Renal cortex interstitium (tissue), 15 donors: ENCODE measurements around the gene NFILZ. TPM values are rescaled to one million over a fixed set of nuclear protein-coding genes. Genes with fewer than 3 reads are reported as not detected.

Experiments
- DNase-seq, 11 donors: peaks; one replicate each; pipeline ENCODE4 v3.0.0-alpha.2; 2013; ENCODE audit warnings: low read depth in 9 of 11, low spot score in 4 of 11; ENCODE audit errors: extremely low read depth in 1 of 11
- long read RNA-seq, 16 experiments: transcript quantifications; one replicate each; lab custom pipeline, GENCODE V29; 2026
- polyA plus RNA-seq, 3 donors: library from polyadenylated mRNA; unstranded; fragments of 120-200 nt; gene quantifications; one replicate each; pipeline ENCODE4 v1.2.1, GENCODE V29; 2013; ENCODE audit not compliant: insufficient read length in 3 of 3

The NFILZ gene
- not detected for polyA plus RNA-seq
- long read RNA-seq, donor 1: 0 reads
- long read RNA-seq, donor 2: 0 reads
- long read RNA-seq, donor 3: 0 reads
- long read RNA-seq, donor 4: 0 reads
- long read RNA-seq, donor 5: 0 reads
- long read RNA-seq, donor 6: 0 reads
- long read RNA-seq, donor 7: 0 reads
- long read RNA-seq, donor 8: 0 reads
- long read RNA-seq, donor 9: 0 reads
- long read RNA-seq, donor 10: 0 reads
- long read RNA-seq, donor 11: 0 reads
- long read RNA-seq, donor 12: 0 reads
- long read RNA-seq, donor 13: 0 reads
- long read RNA-seq, donor 14: 0 reads
- long read RNA-seq, donor 15: 0 reads
- long read RNA-seq, donor 16: 0 reads

GRCh38 chr19:8629996-8630683, at the start of gene NFILZ:
Gene NFILZ (plus strand): TSS chr19:8630633. CDS start chr19:8676766, 46,133 bp downstream.
- DNase-seq: no peak

DNA sequence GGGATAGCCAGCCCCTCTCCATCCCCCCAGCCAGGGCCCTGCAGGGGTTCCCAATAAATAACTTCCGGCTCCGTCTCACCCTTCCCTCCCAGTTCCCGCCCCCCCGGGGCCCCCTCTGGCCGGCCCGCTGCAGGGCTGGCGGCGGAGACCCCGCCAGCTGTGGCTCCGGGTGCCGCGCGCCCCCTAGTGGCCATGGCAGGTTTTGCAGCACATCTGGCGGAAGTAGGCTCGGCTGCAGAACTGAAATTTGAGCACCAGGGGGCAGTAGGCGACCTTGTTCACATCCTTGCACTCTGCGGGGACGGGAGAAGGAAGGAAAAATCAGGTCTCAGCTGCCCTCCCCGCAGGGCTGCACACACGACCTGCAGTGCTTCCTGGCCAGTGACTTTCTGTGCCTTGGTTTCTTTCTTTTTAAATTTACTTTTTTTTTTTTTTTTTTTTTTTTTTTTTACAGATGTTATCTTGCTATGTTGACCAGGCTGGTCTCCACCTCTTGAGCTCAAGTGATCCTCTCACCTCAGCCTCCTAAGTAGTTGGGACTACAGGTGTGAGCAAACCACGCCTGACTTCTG, 49.6 kb upstream of the NFILZ start:
- peak; percentile 56 to 77 (median 71) for DNase-seq

- DNase-seq: no peak
Measured at GRCh38 chr19:8584965-8585893, 45.2 kb upstream of the NFILZ start.

- peak in 1 of 11 donors; percentile 22 for DNase-seq
Measured at GRCh38 chr19:8585894-8586750, 44.3 kb upstream of the NFILZ start.

- no peak for DNase-seq
Measured at GRCh38 chr19:8589177-8589714, 41.2 kb upstream of the NFILZ start.

- DNase-seq: peak; percentile 81 to 90 (median 87)
Measured at GRCh38 chr19:8592231-8593009, 38.0 kb upstream of the NFILZ start.

DNA sequence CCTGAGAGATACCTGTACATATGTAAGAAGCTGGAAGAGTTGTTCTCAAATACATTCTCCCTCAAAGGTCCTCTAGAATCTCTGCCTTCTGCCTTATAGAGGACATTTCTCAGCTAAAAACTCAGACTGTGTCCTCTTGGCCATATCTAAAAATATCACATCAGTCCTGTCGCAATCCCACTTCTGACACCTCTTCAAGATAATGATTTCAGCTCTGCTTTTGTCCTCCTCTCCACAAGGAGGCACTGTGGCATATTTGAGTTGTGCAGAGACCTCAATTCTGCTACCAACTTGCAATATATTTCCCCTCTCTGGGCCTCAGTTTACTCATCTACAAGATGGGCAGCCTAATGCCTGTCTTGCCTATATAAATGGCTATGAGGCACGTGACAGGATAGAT, 36.5 kb upstream of the NFILZ start:
- DNase-seq: no peak

DNA sequence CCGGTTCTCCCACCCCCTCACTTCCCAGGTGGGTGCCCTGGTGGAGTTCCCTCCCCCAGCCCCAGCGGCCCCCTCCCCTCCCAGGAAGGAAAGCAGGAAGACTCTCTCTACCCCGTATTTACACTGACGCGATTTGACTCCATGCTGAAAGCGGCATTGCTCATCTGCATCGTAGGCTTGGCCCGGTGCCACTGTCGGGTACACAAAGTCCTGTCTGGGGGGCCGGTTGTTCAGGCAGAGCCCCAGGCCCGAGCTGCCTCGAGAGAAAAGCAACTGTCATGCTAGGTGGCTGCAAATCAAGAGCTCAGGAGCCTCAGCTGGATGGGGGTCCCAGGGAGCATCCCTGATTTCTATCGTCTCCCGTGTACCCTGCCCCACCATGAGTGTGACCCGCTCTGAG, 34.8 kb upstream of the NFILZ start:
- DNase-seq: no peak

DNA sequence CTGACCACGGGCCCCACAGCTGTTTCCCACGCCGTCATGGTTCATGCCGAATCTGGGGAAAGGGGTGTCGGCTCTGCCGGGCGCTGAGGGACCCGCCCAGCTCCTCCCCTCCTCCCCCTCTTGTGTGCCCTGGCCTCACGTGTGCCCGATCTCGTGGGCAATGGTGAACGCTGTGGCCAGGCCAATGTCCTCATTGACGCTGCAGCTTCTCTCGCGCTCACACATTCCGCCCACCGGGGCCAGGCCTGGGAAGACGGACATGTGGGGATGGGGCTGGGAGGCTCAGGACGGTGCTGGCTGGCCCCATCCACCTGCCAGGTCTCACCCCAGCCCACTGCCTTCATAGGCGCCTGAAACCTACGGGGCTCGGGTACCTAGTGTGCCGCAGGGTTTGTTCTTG, 34.3 kb upstream of the NFILZ start:
- DNase-seq: no peak

DNA sequence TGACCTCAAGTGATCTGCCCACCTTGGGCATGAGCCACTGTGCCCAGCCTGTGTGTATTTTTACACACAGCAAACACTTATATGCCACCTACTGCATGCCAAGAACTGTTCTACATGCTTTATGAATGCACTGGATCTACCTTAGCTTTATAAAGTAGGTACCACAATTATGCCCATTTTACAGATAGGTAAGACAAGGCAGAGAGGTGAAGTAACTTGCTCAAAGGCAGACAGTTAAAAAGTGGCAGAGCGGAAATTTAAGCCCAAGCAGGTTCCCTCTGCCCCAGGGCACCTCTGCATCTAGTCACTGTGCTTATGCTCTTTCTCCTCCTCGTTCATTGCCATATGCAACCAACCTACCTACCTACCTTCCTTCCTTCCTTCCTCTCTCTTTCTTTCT, 30.4 kb upstream of the NFILZ start:
- no peak for DNase-seq

- no peak for DNase-seq
Measured at GRCh38 chr19:8600816-8601215, 29.6 kb upstream of the NFILZ start.

- no peak for DNase-seq
Measured at GRCh38 chr19:8601796-8602195, 28.6 kb upstream of the NFILZ start.

DNA sequence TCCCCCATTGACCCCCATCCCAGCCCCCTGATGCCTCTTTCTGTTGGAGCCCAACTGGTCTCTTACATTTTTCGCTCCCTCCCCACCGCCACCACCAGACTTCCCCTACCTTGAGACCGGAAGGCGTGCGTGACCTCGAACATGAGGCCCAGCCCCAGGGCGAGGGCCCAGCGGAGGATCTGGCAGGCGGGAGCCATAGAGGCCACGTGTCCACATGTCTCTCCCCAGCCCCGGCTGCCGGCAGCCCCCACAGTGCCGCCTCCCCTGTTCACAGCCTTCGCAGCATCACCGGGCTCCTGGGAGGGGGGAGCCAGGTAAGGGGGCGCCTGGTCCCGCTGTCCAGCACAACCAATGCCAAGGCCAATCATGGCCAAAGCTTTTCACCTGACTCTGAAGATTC, 24.9 kb upstream of the NFILZ start:
- no peak for DNase-seq

DNA sequence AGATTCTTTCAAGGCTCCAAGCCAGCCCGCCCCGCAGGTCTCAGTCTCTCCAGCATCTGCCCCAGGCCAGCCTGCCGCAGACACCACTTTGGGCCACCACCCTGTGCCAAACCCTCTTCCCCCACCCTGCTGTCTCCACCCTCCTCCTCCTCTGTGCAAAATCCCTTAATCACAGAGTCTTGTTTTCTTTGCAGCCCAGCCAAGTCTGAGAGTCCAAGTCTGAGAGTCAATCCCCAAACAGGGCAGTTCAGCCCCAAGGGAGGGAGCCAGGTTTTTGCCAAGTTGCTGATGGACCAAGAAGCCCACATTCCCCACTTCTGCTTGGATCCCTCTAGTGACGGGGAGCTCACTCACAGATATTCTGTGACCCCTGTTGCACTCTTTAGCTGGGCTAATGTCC, 23.0 kb upstream of the NFILZ start:
- DNase-seq: no peak

GRCh38 chr19:8608941-8609278, 21.5 kb upstream of the NFILZ start:
- DNase-seq: no peak

DNA sequence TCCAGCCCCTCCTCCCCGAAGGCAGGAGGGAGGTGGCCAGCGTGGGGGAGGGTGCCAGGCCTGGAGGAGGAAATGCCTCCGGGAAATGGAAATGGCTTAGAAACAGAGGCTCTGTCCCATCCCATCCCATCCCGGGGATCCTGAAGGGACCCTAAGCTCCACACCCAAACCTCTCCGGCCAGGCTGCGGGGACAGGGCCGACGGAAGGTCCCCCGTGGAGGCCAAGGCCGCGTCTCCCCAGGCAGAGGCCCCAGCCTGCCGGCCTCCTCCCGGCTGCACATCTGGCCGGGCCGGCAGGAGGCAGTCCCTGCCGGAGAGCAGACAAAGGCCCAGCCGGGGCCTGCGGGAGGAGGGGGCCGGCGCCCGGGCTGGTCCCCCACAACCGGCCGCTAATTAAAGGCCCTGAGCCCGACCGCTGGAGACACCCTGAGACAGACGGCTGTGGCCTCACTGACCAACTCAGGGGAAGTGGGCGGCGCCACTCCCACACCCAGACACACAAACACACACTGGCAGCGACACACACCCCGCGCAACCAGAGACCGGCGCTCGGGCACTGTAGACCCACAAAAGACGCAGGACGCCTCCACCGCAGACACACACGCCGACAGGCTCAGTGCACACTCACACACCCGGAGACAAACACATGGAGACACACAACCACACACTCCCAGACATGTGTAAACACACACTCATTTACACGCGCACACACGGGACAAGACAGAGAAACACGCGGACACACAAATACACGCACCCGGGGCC, 21.0 kb upstream of the NFILZ start:
- peak in 6 of 11 donors; percentile 37 to 61 (median 51) for DNase-seq
